Measurements from ENCODE around the gene EFNA2. TPM values are rescaled to one million over a fixed set of nuclear protein-coding genes. Genes with fewer than 3 reads are reported as not detected.
A peak's percentile ranks its signal among the peaks of the same experiment; 100 is the strongest.

The EFNA2 gene
- total RNA-seq, 3 donors from 2014 or later (not counting 1 experiment from before 2014, with no cell fraction given): not detected

DNA sequence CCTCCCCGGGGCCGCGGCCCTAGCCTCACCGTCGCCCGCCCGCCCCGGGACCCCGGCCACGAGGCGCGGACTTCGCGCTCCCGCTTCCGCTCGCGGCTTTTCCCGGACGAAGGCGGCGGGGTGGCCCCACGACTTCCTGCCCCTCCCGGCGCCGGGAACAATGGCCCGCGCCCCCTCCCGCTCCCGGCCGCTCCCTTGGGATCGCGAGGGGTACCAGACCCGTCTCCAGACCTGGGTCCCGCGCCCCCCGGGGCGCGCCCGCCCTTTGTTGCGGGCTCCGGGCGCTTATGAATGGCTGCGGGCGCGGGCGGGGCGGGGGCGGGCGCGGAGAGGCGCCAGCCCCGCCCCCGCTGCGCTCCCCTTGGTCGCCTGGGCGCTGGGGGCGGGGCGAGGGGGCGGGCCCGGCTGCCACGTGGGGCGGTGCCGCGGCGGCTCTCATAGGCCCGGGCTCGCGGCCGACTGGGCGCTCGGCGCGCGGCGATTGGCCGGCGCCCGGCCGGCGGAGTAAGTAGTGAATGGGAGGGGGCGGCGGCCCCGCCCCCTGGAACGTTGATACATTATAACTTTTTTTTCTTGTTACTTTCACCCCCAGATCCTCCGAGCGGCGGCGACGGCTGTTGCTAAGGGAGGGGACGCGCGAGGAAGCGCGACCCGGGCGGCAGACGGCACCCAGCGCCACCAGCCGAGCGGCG lies 36.2 kb upstream of the EFNA2 start:
- peaks cover 3 to 25% of the 10 kb centered on the region in 2 donors for H3K4me1 Mint-ChIP-seq
- Histone ChIP-seq H3K36me3 (ENCODE audit: control insufficient read depth, insufficient read depth, low read length) (peaks cover 14% of the 10 kb centered on the region), H3K9me3 (ENCODE audit: control insufficient read depth, insufficient read depth, low read length) (no peaks in the 10 kb centered on the region), H3K27ac (ENCODE audit: low read length) (peak overlapping the region; percentile 93), H3K4me1 (ENCODE audit: control insufficient read depth, insufficient read depth, low read length) (peaks cover 48% of the 10 kb centered on the region), H3K27me3 (ENCODE audit: control insufficient read depth, insufficient read depth, low read length) (no peaks in the 10 kb centered on the region), H3K4me3 (ENCODE audit: low read length) (peak overlapping the region; percentile 88)
- ATAC-seq: peak; percentile 45 to 76 (median 57)
- H3K27ac Mint-ChIP-seq: peak overlapping the region; percentile 88 to 97
- intact Hi-C loops (cut with micrococcal nuclease): loop anchor here (1.0 to 10.0 kb wide), 3 partner anchors 17 to 325 kb away; partner anchors contain the start of genes ARID3A, RNU6-2 and TMEM259
- DNase-seq: peak; percentile 92 to 98
- no peaks in the 10 kb centered on the region for H3K36me3 Mint-ChIP-seq
- peak overlapping the region; percentile 91 for H3K4me3 Mint-ChIP-seq
- no peaks in the 10 kb centered on the region for H3K9me3 Mint-ChIP-seq
- TF ChIP-seq, protein P1, sequence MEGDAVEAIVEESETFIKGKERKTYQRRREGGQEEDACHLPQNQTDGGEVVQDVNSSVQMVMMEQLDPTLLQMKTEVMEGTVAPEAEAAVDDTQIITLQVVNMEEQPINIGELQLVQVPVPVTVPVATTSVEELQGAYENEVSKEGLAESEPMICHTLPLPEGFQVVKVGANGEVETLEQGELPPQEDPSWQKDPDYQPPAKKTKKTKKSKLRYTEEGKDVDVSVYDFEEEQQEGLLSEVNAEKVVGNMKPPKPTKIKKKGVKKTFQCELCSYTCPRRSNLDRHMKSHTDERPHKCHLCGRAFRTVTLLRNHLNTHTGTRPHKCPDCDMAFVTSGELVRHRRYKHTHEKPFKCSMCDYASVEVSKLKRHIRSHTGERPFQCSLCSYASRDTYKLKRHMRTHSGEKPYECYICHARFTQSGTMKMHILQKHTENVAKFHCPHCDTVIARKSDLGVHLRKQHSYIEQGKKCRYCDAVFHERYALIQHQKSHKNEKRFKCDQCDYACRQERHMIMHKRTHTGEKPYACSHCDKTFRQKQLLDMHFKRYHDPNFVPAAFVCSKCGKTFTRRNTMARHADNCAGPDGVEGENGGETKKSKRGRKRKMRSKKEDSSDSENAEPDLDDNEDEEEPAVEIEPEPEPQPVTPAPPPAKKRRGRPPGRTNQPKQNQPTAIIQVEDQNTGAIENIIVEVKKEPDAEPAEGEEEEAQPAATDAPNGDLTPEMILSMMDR (IDR thresholded peaks at IDR 0.05): no peak
- no peaks in the 10 kb centered on the region for H3K27me3 Mint-ChIP-seq (ENCODE audit: low read depth in 2 of 2)
- under 1% methylated on average over 102 of the region's 102 CpGs for WGBS (ENCODE audit: insufficient coverage)

DNA sequence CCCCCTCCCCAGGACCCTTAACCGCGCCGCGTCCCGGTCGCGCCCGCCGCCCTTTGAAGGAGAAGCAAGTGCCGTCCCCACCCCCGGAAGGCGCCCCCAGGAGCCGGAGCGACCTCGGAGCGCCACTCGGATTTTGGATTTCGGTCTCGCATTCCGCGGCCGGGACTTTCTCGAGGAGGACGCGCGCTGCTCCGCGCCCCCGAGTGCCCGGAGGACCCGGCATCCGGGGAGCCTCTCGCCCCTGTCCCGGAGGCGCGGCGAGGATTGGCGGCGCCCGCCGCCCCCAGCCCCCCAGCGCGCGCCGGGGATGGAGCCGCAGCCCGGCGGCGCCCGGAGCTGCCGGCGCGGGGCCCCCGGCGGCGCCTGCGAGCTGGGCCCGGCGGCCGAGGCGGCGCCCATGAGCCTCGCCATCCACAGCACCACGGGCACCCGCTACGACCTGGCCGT lies 35.7 kb upstream of the EFNA2 start:
- Histone ChIP-seq H3K36me3 (ENCODE audit: control insufficient read depth, insufficient read depth, low read length) (peaks cover 20% of the 10 kb centered on the region), H3K4me3 (ENCODE audit: low read length) (peak overlapping the region; percentile 88), H3K4me1 (ENCODE audit: control insufficient read depth, insufficient read depth, low read length) (peaks cover 48% of the 10 kb centered on the region), H3K9me3 (ENCODE audit: control insufficient read depth, insufficient read depth, low read length) (no peaks in the 10 kb centered on the region), H3K27ac (ENCODE audit: low read length) (peak overlapping the region; percentile 88), H3K27me3 (ENCODE audit: control insufficient read depth, insufficient read depth, low read length) (no peaks in the 10 kb centered on the region)
- Mint-ChIP-seq H3K27me3 (ENCODE audit: low read depth in 2 of 2) (no peaks in the 10 kb centered on the region), H3K9me3 (no peaks in the 10 kb centered on the region), H3K36me3 (no peaks in the 10 kb centered on the region), H3K27ac (peak overlapping the region; percentile 88 to 97), H3K4me1 (peaks cover 0 to 25% of the 10 kb centered on the region in 2 donors), H3K4me3 (peak overlapping the region; percentile 91)
- WGBS (ENCODE audit: insufficient coverage): under 1% methylated on average over 67 of the region's 67 CpGs
- intact Hi-C loops (cut with micrococcal nuclease): loop anchor here (1.0 to 10.0 kb wide), 3 partner anchors 16 to 325 kb away; partner anchors contain the start of genes ARID3A, RNU6-2 and TMEM259
- DNase-seq (no peak), ATAC-seq (no peak)
- TF ChIP-seq, protein P1 (IDR thresholded peaks at IDR 0.05): no peak

DNA sequence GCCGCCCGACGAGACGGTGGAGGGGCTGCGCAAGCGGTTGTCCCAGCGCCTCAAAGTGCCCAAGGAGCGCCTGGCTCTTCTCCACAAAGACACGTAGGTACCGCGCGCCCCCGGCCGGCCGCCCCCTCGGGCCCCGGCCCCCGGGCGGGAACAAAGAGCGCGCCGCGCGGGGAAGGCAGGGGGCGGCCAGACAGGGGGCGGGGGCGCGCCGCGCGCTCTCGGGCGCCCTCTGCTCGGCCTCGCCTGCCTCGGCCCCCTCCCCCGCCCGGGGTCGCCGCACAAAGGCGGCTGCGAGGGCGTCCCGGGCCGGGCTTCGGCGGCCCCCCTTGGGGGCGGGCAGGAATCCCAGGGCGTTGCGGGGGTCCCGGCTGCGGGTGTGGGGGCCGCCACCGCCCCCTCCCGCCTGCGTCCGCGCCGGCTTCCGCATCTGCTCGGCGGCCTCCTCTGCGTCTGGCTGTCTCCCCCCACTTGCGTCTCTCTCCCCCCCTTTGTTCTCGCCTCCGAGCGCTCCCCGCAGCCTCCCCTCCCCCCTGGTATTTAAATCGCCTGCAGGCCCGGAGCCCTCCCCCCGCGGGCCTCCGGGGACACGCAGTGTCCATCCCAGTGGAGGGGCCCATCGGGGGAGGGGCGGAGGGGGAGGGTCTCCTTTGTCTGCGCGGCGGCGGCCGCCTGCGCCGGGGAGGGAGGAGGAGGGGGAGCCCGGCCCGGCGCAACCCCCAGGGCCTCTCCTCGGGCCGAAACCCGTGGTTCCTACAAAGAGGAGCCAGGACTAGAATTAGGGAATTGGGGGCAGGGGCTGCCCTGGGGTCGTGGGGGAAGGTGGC lies 35.0 kb upstream of the EFNA2 start:
- peak in 2 of 3 donors; percentile 3 to 4 for ATAC-seq
- no peaks in the 10 kb centered on the region for H3K9me3 Mint-ChIP-seq
- H3K36me3 Mint-ChIP-seq: no peaks in the 10 kb centered on the region
- Histone ChIP-seq H3K27me3 (ENCODE audit: control insufficient read depth, insufficient read depth, low read length) (no peaks in the 10 kb centered on the region), H3K9me3 (ENCODE audit: control insufficient read depth, insufficient read depth, low read length) (no peaks in the 10 kb centered on the region), H3K4me3 (ENCODE audit: low read length) (peak overlapping the region; percentile 88), H3K36me3 (ENCODE audit: control insufficient read depth, insufficient read depth, low read length) (peaks cover 26% of the 10 kb centered on the region), H3K4me1 (ENCODE audit: control insufficient read depth, insufficient read depth, low read length) (peaks cover 49% of the 10 kb centered on the region), H3K27ac (ENCODE audit: low read length) (peak overlapping the region; percentile 99)
- peak overlapping the region; percentile 95 for H3K4me3 Mint-ChIP-seq
- peak; percentile 72 to 87 for DNase-seq
- TF ChIP-seq, protein P1 (IDR thresholded peaks at IDR 0.05): no peak
- H3K27me3 Mint-ChIP-seq (ENCODE audit: low read depth in 2 of 2): no peaks in the 10 kb centered on the region
- H3K4me1 Mint-ChIP-seq: peaks cover 0 to 28% of the 10 kb centered on the region in 2 donors
- intact Hi-C loops (cut with micrococcal nuclease): loop anchor here (1.0 kb wide), 1 partner anchor 9 kb away; no protein-coding TSS in a partner anchor
- under 1% methylated on average over 85 of the region's 90 CpGs for WGBS (ENCODE audit: insufficient coverage)
- H3K27ac Mint-ChIP-seq: peak overlapping the region; percentile 93 to 97

Data from natural killer cell (primary cell).